NCI-H1092 (cell line): ENCODE measurements around the gene MPHOSPH9.
A peak's percentile ranks its signal among the peaks of the same experiment; 100 is the strongest.

Source experiments
- DNase-seq: peaks from one replicate; lab custom pipeline; 2025; lab: John Stamatoyannopoulos, UW

Gene MPHOSPH9

GRCh38 chr12:123232807-123233504 is at the start of gene MPHOSPH9, which contains the start of gene MTRFR:
TSS of gene MPHOSPH9 (minus strand) at chr12:123233141. CDS start at chr12:123230364, 2,777 bp downstream.
TSS of gene MTRFR (plus strand) at chr12:123233436. CDS start at chr12:123253675, 20,239 bp downstream.
- DNase-seq, result peak; percentile 98

GRCh38 chr12:123282111-123282510 is 49.2 kb upstream of the MPHOSPH9 start:
- no peak for DNase-seq

GRCh38 chr12:123280971-123281370 is 48.0 kb upstream of the MPHOSPH9 start:
- no peak for DNase-seq

- no peak for DNase-seq
Observed at GRCh38 chr12:123278101-123278627, 45.2 kb upstream of the MPHOSPH9 start.

- no peak for DNase-seq
Observed at GRCh38 chr12:123273166-123273565, 40.2 kb upstream of the MPHOSPH9 start.

- peak; percentile 51 for DNase-seq
Observed at GRCh38 chr12:123271001-123271668, 38.2 kb upstream of the MPHOSPH9 start.

- no peak for DNase-seq
Observed at GRCh38 chr12:123270214-123271000, 37.5 kb upstream of the MPHOSPH9 start.

- DNase-seq, result no peak
Observed at GRCh38 chr12:123269896-123270213, 36.9 kb upstream of the MPHOSPH9 start.

- peak; percentile 80 for DNase-seq
Observed at GRCh38 chr12:123269395-123269892, 36.5 kb upstream of the MPHOSPH9 start.

- no peak for DNase-seq
Observed at GRCh38 chr12:123268850-123269249, 35.9 kb upstream of the MPHOSPH9 start.

GRCh38 chr12:123267991-123268843 is 35.3 kb upstream of the MPHOSPH9 start:
- peak; percentile 85 for DNase-seq

- DNase-seq, result no peak
Observed at GRCh38 chr12:123267335-123267920, 34.5 kb upstream of the MPHOSPH9 start.

GRCh38 chr12:123266679-123267277 is 33.8 kb upstream of the MPHOSPH9 start:
- no peak for DNase-seq

- DNase-seq, result no peak
Observed at GRCh38 chr12:123265851-123266678, 33.1 kb upstream of the MPHOSPH9 start.

GRCh38 chr12:123264642-123265041 is 31.7 kb upstream of the MPHOSPH9 start:
- no peak for DNase-seq

GRCh38 chr12:123263196-123263817 is 30.4 kb upstream of the MPHOSPH9 start:
- no peak for DNase-seq

GRCh38 chr12:123261196-123261595 is 28.3 kb upstream of the MPHOSPH9 start:
- DNase-seq, result no peak

- DNase-seq, result no peak
Observed at GRCh38 chr12:123260081-123260480, 27.1 kb upstream of the MPHOSPH9 start.

GRCh38 chr12:123258593-123258992 is 25.7 kb upstream of the MPHOSPH9 start:
- no peak for DNase-seq
